Stimulated activated naive B cell treated with anti-CD40 and anti-IgM and Interleukin-4, amounts not matched to agents 10 μg/mL and 1 μg/mL and 100 μg/mL, for 72 hours (primary cell): ENCODE data around the gene GUCY1B1.
A peak's percentile ranks its signal among the peaks of the same experiment; 100 is the strongest.

Experiments used
- ATAC-seq, 2 donors: fragments of 150-1000 bp; cut with Tn5 transposase; replicated peaks; 2 replicates each; pipeline ENCODE4 v1.10.0; 2021; ENCODE audit warnings: moderate library complexity in 1 of 2
- DNase-seq: peaks from one replicate; pipeline ENCODE4 v3.0.0; 2021
- H3K27ac Mint-ChIP-seq: one replicate; pipeline ENCODE4 v1.8.0; 2022; ENCODE audit warnings: mild to moderate bottlenecking, mixed read lengths
- H3K27me3 Mint-ChIP-seq, 2 donors: one replicate each; pipeline ENCODE4 v1.8.0; 2022; ENCODE audit warnings: mixed read lengths in 2 of 2
- H3K36me3 Mint-ChIP-seq, 2 donors: one replicate each; pipeline ENCODE4 v1.8.0; 2022; ENCODE audit warnings: mixed read lengths in 2 of 2, mild to moderate bottlenecking in 1 of 2
- H3K4me1 Mint-ChIP-seq, 2 donors: one replicate each; pipeline ENCODE4 v1.8.0; 2022; ENCODE audit warnings: mixed read lengths in 2 of 2, mild to moderate bottlenecking in 1 of 2
- H3K4me3 Mint-ChIP-seq, 2 donors: one replicate each; pipeline ENCODE4 v1.8.0; 2022; ENCODE audit warnings: mild to moderate bottlenecking in 2 of 2, mixed read lengths in 2 of 2, moderate library complexity in 1 of 2
- H3K9me3 Mint-ChIP-seq, 2 donors: one replicate each; pipeline ENCODE4 v1.8.0; 2022; ENCODE audit warnings: mixed read lengths in 2 of 2, mild to moderate bottlenecking in 1 of 2

The GUCY1B1 gene

DNA sequence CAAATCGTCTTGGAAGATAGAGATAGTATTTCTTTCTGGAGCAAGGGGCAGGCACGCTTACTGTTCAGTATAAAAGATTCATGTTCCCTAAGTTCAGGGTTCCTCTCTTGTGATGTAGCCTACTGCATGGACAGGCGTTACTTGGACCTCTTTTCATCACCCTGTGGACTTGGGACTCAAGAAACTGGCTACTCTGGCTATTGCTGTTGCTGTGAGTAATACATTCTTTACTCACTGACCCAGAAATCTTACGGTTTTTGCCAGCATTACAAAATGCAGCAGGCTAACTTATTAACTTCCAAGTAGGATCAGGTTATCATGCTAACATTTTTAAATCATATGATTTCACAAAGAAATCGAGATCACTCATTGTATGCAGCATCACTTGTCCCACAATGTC, 12.8 kb upstream of the GUCY1B1 start:
- H3K9me3 Mint-ChIP-seq, result no peaks in the 10 kb centered on the region
- no peak overlapping the region for H3K27ac Mint-ChIP-seq
- no peak for DNase-seq
- H3K27me3 Mint-ChIP-seq, result no peaks in the 10 kb centered on the region
- no peak overlapping the region for H3K4me3 Mint-ChIP-seq
- no peak for ATAC-seq
- no peaks in the 10 kb centered on the region for H3K4me1 Mint-ChIP-seq
- no peaks in the 10 kb centered on the region for H3K36me3 Mint-ChIP-seq

DNA sequence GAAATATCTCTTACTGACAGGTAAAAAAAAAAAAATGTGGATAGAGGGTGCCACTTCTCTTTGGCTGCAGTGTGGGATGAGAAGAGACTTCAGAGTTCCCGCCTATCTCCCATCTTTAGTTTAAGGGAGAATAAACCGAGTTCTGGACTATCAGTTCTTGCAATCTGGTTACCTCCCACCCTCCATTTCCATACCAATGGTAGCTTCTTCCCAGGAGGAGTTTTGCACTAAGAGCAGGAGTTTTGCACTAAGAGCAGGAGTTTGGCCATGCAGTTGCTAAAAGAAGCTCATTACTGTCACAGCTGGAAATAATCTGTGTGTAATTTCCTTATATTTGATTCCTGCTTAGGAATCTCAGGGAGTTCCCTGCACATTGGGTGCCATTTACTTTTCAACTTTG, 10.8 kb upstream of the GUCY1B1 start:
- no peak overlapping the region for H3K27ac Mint-ChIP-seq
- DNase-seq, result no peak
- no peak overlapping the region for H3K4me3 Mint-ChIP-seq
- no peak for ATAC-seq
- no peaks in the 10 kb centered on the region for H3K9me3 Mint-ChIP-seq
- H3K4me1 Mint-ChIP-seq, result no peaks in the 10 kb centered on the region
- no peaks in the 10 kb centered on the region for H3K36me3 Mint-ChIP-seq
- H3K27me3 Mint-ChIP-seq, result no peaks in the 10 kb centered on the region

DNA sequence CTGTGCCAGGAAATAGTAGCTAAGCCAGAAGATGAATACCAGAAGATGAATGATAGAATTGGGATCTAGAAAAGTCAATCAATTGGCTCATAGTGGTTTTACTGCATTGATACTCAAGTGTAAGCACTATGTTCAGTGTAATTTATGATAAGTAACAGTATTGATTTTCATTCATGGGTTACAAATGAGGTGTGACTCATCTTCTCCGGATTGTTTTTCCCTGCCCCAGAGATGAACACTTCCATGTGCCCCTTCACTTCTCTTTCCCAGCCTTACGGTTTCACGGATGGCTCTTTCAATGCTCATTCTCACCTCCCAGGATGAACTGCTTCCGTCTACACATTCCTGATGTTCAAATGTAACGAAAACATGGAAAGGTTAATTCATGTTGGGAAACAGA, 9.8 kb upstream of the GUCY1B1 start:
- no peaks in the 10 kb centered on the region for H3K4me1 Mint-ChIP-seq
- H3K27me3 Mint-ChIP-seq, result no peaks in the 10 kb centered on the region
- H3K27ac Mint-ChIP-seq, result no peak overlapping the region
- H3K4me3 Mint-ChIP-seq, result no peak overlapping the region
- ATAC-seq, result no peak
- H3K36me3 Mint-ChIP-seq, result no peaks in the 10 kb centered on the region
- no peak for DNase-seq
- no peaks in the 10 kb centered on the region for H3K9me3 Mint-ChIP-seq

DNA sequence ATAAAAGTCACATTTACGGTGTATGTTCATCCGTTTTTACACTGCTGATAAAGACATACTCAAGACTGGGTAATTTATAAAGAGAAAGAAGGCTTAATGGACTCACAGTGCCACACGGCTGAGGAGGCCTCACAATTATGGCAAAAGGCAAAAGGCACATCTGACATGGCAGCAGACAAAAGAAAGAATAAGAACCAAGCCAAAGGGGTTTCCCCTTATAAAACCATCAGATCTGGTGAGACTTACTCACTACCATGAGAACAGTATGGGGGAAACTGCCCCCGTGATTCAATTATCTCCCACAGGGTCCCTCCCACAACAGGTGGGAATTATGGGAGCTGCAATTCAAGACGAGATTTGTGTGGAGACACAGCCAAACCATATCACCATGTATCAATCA, 7.3 kb upstream of the GUCY1B1 start:
- Mint-ChIP-seq H3K9me3 (no peaks in the 10 kb centered on the region), H3K27ac (no peak overlapping the region), H3K4me3 (no peak overlapping the region), H3K27me3 (no peaks in the 10 kb centered on the region), H3K4me1 (no peaks in the 10 kb centered on the region), H3K36me3 (no peaks in the 10 kb centered on the region)
- DNase-seq (no peak), ATAC-seq (no peak)

DNA sequence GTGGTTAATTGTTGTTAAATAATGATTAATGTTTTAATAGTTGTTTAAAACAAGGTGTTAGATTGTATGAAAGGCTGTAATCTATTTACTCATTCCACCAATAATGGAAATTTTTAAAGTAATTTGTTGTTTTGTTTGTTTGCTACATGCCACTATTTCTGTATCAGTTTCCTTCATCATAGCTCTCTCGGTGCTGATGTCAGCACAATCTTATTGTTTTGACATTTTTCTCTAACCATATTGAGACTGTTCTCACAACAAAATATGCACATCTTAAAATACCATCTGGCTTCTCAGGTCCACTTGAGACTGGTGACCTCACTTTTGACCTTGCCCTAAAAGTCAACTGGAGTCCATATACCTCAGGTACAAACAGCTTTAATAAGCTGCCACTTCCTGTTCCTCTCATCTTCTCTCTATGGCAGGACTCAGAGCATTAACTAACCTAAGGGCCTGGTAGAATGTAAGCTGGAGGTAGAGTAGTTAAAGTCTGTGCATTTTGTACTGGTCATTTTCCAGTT, 1.0 kb upstream of the GUCY1B1 start:
- ATAC-seq, result no peak
- Mint-ChIP-seq H3K4me3 (no peak overlapping the region), H3K4me1 (peaks cover 4 to 9% of the 10 kb centered on the region in 2 donors), H3K27ac (no peak overlapping the region), H3K27me3 (peaks cover 0 to 4% of the 10 kb centered on the region in 2 donors), H3K36me3 (no peaks in the 10 kb centered on the region), H3K9me3 (no peaks in the 10 kb centered on the region)
- DNase-seq, result no peak

DNA sequence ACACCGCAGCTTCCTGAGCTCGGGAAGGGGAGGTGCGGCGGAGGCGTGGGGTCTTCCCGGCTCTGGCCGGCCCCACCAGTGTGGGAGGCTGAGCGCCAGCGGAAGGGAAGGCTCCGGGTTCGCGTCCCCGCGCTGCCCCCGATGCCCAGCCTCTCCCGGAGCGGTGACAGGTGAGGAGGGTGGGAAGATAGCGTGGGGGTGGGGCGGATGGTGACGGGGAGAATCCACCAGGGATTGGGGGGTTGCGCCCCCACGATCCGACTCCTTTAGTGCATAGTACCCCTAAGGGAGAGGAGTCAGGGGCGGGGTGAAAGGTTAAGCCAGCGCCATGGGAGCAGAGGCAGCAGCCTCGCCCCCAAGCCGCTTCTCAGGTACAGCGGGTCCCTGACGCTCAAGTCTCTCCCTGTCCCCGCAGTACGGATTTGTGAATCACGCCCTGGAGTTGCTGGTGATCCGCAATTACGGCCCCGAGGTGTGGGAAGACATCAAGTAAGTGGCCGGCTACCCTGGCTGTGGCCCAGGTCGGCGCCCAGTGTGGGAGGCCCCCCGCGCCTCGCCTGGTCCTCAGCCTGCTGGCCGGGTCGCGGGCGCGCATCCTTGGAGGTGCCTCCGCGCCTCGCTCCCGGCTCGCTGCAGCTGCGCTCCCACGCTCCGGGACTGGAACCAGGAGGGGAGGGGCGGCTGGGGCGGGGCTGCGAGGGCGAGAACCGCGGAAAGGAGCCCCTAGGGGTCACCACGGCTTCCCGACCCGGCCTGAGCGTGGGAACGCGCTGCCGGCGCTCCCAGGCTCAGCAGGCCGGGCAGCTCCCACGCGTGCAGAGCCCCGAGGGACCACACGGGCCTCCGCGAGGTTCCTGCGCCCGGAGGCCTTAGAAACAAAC, 791 bp downstream of the GUCY1B1 start:
- DNase-seq (peak; percentile 4), ATAC-seq (peak; percentile 18 to 25)
- no peaks in the 10 kb centered on the region for H3K36me3 Mint-ChIP-seq
- H3K9me3 Mint-ChIP-seq, result no peaks in the 10 kb centered on the region
- peaks cover 4 to 9% of the 10 kb centered on the region in 2 donors for H3K4me1 Mint-ChIP-seq
- no peak overlapping the region for H3K27ac Mint-ChIP-seq
- H3K27me3 Mint-ChIP-seq, result peaks cover 0 to 4% of the 10 kb centered on the region in 2 donors
- H3K4me3 Mint-ChIP-seq, result peak overlapping the region; percentile 80 to 82

DNA sequence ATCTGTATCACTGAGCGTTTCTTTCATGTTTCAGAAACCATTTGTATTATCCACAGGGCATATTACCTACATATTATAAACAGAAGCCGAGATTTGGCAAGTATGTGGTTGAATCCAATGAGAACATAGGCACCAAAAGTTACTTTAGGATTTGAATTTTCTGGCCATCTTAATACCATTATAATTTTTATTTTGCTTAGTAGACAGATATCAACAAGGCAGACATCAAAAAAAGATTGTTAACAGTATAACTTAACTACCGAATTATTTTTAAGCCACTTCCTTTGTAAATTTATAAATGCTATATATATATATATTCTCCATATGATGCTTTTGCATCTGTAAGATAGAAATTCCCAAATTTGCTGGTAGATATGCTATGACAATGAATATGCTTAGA, 2.2 kb downstream of the GUCY1B1 start:
- Mint-ChIP-seq H3K36me3 (no peaks in the 10 kb centered on the region), H3K27ac (no peak overlapping the region), H3K27me3 (peaks cover 0 to 4% of the 10 kb centered on the region in 2 donors), H3K4me1 (peaks cover 4 to 9% of the 10 kb centered on the region in 2 donors), H3K4me3 (no peak overlapping the region), H3K9me3 (no peaks in the 10 kb centered on the region)
- DNase-seq (no peak), ATAC-seq (no peak)

DNA sequence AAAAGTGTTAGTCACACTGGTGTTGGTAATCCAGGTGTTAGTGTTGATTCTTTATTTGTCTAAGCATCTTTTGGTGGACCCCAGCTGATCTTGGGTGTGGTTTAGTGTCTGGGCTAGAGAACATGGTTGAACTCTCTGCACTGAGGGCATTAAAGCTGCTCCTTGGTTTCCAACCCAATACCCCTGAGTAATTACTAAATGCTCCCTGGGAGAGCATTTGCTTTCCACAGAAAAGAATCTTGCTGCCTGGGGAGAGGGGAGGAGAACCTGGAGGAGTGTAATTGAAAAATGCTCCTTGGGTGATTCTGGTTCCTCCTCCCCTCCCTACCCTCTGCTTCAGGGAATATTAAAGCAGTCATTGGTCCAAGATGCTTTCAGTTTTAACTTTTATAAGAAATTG, 3.1 kb downstream of the GUCY1B1 start:
- H3K4me3 Mint-ChIP-seq, result no peak overlapping the region
- H3K4me1 Mint-ChIP-seq, result peaks cover 4 to 9% of the 10 kb centered on the region in 2 donors
- DNase-seq, result no peak
- peaks cover 0 to 4% of the 10 kb centered on the region in 2 donors for H3K27me3 Mint-ChIP-seq
- no peaks in the 10 kb centered on the region for H3K9me3 Mint-ChIP-seq
- H3K27ac Mint-ChIP-seq, result no peak overlapping the region
- H3K36me3 Mint-ChIP-seq, result no peaks in the 10 kb centered on the region
- no peak for ATAC-seq

DNA sequence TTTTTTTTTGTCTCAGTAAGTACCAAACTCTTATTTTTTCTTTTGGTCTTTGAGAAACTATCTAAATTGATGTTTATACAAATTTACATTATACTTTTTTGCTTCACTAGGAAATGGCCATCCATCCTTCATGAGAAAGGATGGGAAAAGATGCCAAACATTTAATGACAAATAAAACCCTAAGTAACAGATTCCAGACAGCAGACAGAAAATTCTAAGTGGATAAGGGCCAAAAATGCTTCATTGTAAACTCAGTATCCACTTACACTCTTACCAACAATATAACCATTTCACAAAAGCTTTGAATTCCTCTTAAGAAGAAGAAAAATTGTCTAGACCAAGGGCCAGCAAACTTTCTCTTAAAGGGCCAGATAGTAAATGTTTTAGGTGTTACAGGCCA, 3.5 kb downstream of the GUCY1B1 start:
- H3K27me3 Mint-ChIP-seq, result peaks cover 0 to 4% of the 10 kb centered on the region in 2 donors
- DNase-seq, result no peak
- no peak overlapping the region for H3K27ac Mint-ChIP-seq
- no peaks in the 10 kb centered on the region for H3K9me3 Mint-ChIP-seq
- H3K4me3 Mint-ChIP-seq, result no peak overlapping the region
- H3K4me1 Mint-ChIP-seq, result peaks cover 4 to 9% of the 10 kb centered on the region in 2 donors
- no peak for ATAC-seq
- H3K36me3 Mint-ChIP-seq, result no peaks in the 10 kb centered on the region

DNA sequence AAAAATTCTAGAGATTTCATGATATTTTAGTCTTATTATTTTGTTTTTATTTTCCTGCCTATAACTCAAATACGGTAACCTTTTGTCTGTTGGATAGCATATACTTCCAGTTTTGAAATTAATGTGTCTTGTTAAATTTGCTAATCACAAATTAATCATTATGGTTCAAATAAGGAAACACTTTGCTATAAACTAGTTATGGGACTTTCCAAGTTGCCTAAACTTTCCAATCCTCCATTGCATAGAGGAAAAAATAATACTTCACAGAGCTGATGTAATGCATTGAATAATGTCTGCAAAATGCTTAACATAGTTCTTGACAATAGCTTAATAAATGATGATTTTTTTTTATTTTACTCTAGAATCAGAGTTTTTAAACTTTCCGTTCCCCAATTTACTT, 4.7 kb downstream of the GUCY1B1 start:
- ATAC-seq (no peak), DNase-seq (no peak)
- Mint-ChIP-seq H3K4me3 (no peak overlapping the region), H3K36me3 (no peaks in the 10 kb centered on the region), H3K4me1 (peaks cover 3 to 4% of the 10 kb centered on the region in 2 donors), H3K27ac (no peak overlapping the region), H3K27me3 (peaks cover 0 to 4% of the 10 kb centered on the region in 2 donors), H3K9me3 (no peaks in the 10 kb centered on the region)

DNA sequence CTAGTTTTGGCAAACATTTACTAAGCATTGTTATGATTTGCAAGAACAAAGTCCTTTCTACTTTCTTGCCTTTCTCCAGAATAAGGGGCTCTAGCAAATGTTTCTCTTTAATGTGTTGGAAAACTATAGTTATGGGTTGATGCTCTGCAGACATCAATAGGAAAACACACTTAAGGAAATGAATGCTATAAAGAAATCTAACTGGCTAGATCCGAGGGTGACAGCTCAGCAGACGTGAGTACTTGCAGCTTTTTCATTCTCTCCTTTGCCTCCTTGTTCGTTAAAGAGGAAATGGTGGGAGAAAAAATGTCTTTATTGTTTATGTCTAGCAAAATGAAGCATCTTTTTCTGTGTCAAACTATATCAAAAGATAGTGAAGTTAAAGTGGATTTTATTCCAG, 6.3 kb downstream of the GUCY1B1 start:
- Mint-ChIP-seq H3K27ac (no peak overlapping the region), H3K9me3 (no peaks in the 10 kb centered on the region), H3K4me3 (no peak overlapping the region), H3K4me1 (peaks cover 4 to 7% of the 10 kb centered on the region in 2 donors), H3K36me3 (no peaks in the 10 kb centered on the region), H3K27me3 (peaks cover 0 to 4% of the 10 kb centered on the region in 2 donors)
- DNase-seq (no peak), ATAC-seq (no peak)

DNA sequence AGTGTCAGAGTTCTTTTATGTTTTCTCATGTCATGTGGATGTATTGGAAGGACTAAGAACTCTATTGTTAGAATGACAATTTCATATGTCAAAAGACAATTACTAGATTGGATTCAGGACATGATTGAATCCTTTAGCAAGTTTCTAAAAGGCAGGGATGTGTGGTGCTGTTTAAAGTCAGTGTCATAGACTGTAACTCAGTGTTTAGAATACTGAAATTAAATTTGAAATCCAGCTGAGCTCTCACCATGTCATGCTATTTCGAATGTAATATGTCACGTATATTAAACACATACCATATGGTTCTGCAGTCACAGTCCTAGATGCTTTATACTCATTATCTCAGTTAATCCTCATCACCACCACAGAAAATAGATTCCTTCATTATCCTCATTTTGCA, 7.8 kb downstream of the GUCY1B1 start:
- no peaks in the 10 kb centered on the region for H3K36me3 Mint-ChIP-seq
- H3K4me3 Mint-ChIP-seq, result no peak overlapping the region
- no peak overlapping the region for H3K27ac Mint-ChIP-seq
- no peak for DNase-seq
- no peaks in the 10 kb centered on the region for H3K9me3 Mint-ChIP-seq
- no peaks in the 10 kb centered on the region for H3K27me3 Mint-ChIP-seq
- ATAC-seq, result no peak
- H3K4me1 Mint-ChIP-seq, result peaks cover 2 to 7% of the 10 kb centered on the region in 2 donors

DNA sequence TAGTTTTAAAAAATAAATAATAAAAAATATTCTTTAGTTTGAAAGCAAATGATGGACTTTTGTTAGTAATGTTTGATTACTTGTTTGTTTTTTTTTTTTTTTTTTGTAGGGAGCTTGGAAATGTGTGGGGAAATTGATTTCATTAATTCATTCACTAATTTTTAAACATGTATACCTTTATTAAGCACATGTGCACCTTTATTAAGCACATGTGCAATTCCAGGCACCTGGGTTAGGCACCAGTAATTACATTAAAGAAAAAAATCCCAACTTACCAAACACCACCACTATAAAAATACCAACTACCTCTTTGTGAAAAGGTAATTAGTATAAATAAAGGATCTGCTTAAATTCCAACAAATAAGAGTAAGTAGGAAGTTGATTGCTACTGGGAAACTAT, 9.5 kb downstream of the GUCY1B1 start:
- DNase-seq (no peak), ATAC-seq (no peak)
- H3K4me3 Mint-ChIP-seq, result no peak overlapping the region
- H3K36me3 Mint-ChIP-seq, result no peaks in the 10 kb centered on the region
- H3K9me3 Mint-ChIP-seq, result no peaks in the 10 kb centered on the region
- H3K27ac Mint-ChIP-seq, result no peak overlapping the region
- H3K27me3 Mint-ChIP-seq, result no peaks in the 10 kb centered on the region
- H3K4me1 Mint-ChIP-seq, result peaks cover 2 to 7% of the 10 kb centered on the region in 2 donors

DNA sequence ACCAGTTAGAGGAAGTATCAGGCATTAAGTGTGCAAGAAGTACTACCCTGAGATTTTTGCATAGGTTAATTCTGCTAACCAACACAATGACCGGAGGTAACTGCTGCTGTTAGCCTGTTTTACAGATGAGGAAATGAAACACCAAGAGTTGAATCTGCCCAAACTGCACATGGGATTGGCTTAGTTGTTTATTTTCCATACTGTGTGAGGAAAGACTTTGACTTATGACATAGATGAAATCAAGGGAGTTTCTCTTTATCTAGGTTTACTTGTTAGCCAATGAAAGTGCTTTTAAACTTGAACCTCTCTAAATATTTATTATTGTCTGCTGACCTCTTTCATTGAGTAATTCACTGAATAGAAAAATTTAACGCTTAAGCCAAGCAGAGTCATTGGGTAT, 10.3 kb downstream of the GUCY1B1 start:
- ATAC-seq (peak; percentile 53 to 65), DNase-seq (no peak)
- Mint-ChIP-seq H3K9me3 (no peaks in the 10 kb centered on the region), H3K36me3 (no peaks in the 10 kb centered on the region), H3K4me1 (peaks cover 2 to 7% of the 10 kb centered on the region in 2 donors), H3K27me3 (no peaks in the 10 kb centered on the region), H3K4me3 (no peak overlapping the region), H3K27ac (no peak overlapping the region)

DNA sequence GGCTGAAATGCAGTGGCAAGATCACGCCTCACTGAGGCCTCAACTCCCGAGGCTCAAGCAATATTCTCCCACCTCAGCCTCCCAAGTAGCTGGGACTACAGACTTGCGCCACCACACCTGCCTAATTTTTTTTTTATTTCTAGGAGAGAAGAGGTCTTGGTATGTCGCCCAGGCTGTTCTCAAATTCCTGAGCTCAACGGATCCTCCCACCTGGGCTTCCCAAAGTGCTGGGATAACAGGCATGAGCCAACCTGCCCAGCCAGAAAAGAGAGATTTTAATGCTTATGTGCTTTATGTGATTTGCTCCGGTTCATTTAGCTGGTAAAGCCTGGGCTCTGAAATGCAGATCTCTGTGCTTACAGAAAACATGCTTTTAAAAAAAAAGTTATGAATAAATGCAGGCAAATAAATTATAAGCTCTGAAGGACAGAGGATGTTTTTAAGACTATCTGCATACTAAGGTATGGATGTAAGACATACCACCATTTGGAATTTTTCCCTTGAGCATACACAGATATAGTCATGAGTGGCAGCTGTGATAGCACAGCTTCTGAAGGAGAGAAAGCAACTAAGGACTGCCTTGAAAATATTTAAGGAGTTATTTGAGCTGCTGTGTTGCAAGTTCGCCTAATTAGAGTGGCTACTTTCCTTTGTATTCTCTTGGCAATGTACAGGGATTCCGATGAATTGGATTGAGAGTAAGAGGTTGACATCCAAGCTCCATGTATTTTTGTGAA, 13.8 kb downstream of the GUCY1B1 start:
- Mint-ChIP-seq H3K4me3 (no peak overlapping the region), H3K36me3 (no peaks in the 10 kb centered on the region), H3K4me1 (peaks cover 2 to 7% of the 10 kb centered on the region in 2 donors), H3K27me3 (no peaks in the 10 kb centered on the region), H3K9me3 (no peaks in the 10 kb centered on the region), H3K27ac (no peak overlapping the region)
- ATAC-seq (no peak), DNase-seq (no peak)
